Neural cell (in vitro differentiated cells): ENCODE measurements around the gene GALNT11. TPM values are rescaled to one million over a fixed set of nuclear protein-coding genes. Genes with fewer than 3 reads are reported as not detected.

Source experiments
- H2AFZ ChIP-seq: fragments of 200-600, 300-800 bp; sonication (generic), shearing (Covaris generic); 2 replicates; pipeline ENCODE4 v1.6.0; 2014; ENCODE audit warnings: low read depth, mild to moderate bottlenecking, antibody characterized with exemption, low read length, moderate library complexity
- H3F3A ChIP-seq: fragments of 200-600 bp; shearing (Covaris generic); 2 replicates; pipeline ENCODE4 v1.6.1; 2016; ENCODE audit warnings: mild to moderate bottlenecking, moderate library complexity, mixed read lengths, antibody characterized with exemption, low read length; ENCODE audit not compliant: insufficient read depth, poor library complexity, severe bottlenecking
- H3K27ac ChIP-seq: fragments of 200-600, 300-800 bp; sonication (generic), shearing (Covaris generic); 2 replicates; pipeline ENCODE4 v1.5.1; 2014; ENCODE audit warnings: mild to moderate bottlenecking, low read length, moderate library complexity
- H3K27me3 ChIP-seq: fragments of 300-800, 200-600 bp; sonication (generic), shearing (Covaris generic); 2 replicates; pipeline ENCODE4 v1.6.0; 2014; ENCODE audit warnings: mild to moderate bottlenecking, low read depth, low read length, moderate library complexity; ENCODE audit not compliant: insufficient read depth
- H3K36me3 ChIP-seq: fragments of 300-800, 200-600 bp; sonication (generic), shearing (Covaris generic); 2 replicates; pipeline ENCODE4 v1.5.1; 2014; ENCODE audit warnings: mild to moderate bottlenecking, antibody characterized with exemption, low read length, moderate library complexity; ENCODE audit not compliant: insufficient read depth
- H3K4me2 ChIP-seq: fragments of 300-800, 200-600 bp; sonication (generic), shearing (Covaris generic); 2 replicates; pipeline ENCODE4 v1.6.0; 2014; ENCODE audit warnings: mild to moderate bottlenecking, low read length
- H3K4me3 ChIP-seq: fragments of 300-800, 200-600 bp; sonication (generic), shearing (Covaris generic); 2 replicates; pipeline ENCODE4 v1.5.1; 2014; ENCODE audit warnings: mild to moderate bottlenecking, low read length, moderate library complexity
- H3K79me2 ChIP-seq: fragments of 200-600 bp; shearing (Covaris generic); replicated peaks from 2 replicates; pipeline ENCODE4 v1.6.0; 2014; ENCODE audit warnings: mild to moderate bottlenecking, low read length, moderate library complexity; ENCODE audit not compliant: insufficient read depth
- H3K9ac ChIP-seq: fragments of 300-800, 200-600 bp; sonication (generic), shearing (Covaris generic); 2 replicates; pipeline ENCODE4 v1.6.1; 2016; ENCODE audit warnings: mild to moderate bottlenecking, low read length, mixed read lengths
- H3K9me2 ChIP-seq: fragments of 200-600 bp; shearing (Covaris generic); 2 replicates; pipeline ENCODE4 v1.6.1; 2016; ENCODE audit warnings: mild to moderate bottlenecking, low read length, mixed read lengths; ENCODE audit not compliant: insufficient read depth
- H3K9me3 ChIP-seq: fragments of 200-600, 300-800 bp; sonication (generic), shearing (Covaris generic); 2 replicates; pipeline ENCODE4 v1.6.1; 2016; ENCODE audit warnings: mild to moderate bottlenecking, mixed run types, low read length, moderate library complexity, mixed read lengths
- H4K20me1 ChIP-seq: fragments of 200-600 bp; shearing (Covaris generic); 2 replicates; pipeline ENCODE4 v1.6.1; 2016; ENCODE audit warnings: mild to moderate bottlenecking, mixed run types; ENCODE audit not compliant: insufficient read depth
- EP300 ChIP-seq: fragments of 450-650 bp; conservative IDR thresholded peaks from 2 replicates; pipeline ENCODE4 v1.6.1; 2014; ENCODE audit warnings: antibody characterized with exemption, mild to moderate bottlenecking, moderate library complexity; ENCODE audit not compliant: poor library complexity, severe bottlenecking
- EZH2 ChIP-seq: fragments of 200-600, 300-800 bp; shearing (Covaris generic), sonication (generic); IDR thresholded peaks from 2 replicates; pipeline ENCODE4 v1.6.1; 2014; ENCODE audit warnings: antibody characterized with exemption, low read length, borderline replicate concordance, mild to moderate bottlenecking; ENCODE audit not compliant: insufficient read depth, poor library complexity, severe bottlenecking
- MXI1 ChIP-seq: fragments of 450-650 bp; conservative IDR thresholded peaks from 2 replicates; pipeline ENCODE4 v1.6.1; 2014; ENCODE audit warnings: antibody characterized with exemption, mild to moderate bottlenecking; ENCODE audit not compliant: poor library complexity, severe bottlenecking
- POLR2AphosphoS5 ChIP-seq: IDR thresholded peaks from 2 replicates; pipeline ENCODE4 v1.6.1; 2012
- RAD21 ChIP-seq: fragments of 450-650 bp; conservative IDR thresholded peaks from 2 replicates; pipeline ENCODE4 v1.6.1; 2014; ENCODE audit warnings: antibody characterized with exemption, mild to moderate bottlenecking, moderate library complexity
- REST ChIP-seq: IDR thresholded peaks from 2 replicates; pipeline ENCODE4 v1.6.1; 2012; ENCODE audit warnings: borderline replicate concordance
- SMC3 ChIP-seq: fragments of 450-650 bp; conservative IDR thresholded peaks from 2 replicates; pipeline ENCODE4 v1.6.1; 2014; ENCODE audit warnings: antibody characterized with exemption, mild to moderate bottlenecking, moderate library complexity; ENCODE audit not compliant: poor library complexity
- TAF1 ChIP-seq: IDR thresholded peaks from 2 replicates; pipeline ENCODE4 v1.6.1; 2012; ENCODE audit warnings: low read depth
- polyA plus RNA-seq: library from polyadenylated mRNA; depleted of rRNA; stranded (reverse); fragments of >200 nt; gene quantifications from 2 replicates; pipeline ENCODE4 v1.2.3, GENCODE V29; 2014
- TF ChIP-seq, protein P1 (sequence below): fragments of 450-650 bp; IDR thresholded peaks from 2 replicates; pipeline ENCODE4 v1.5.1; 2014; ENCODE audit warnings: antibody characterized with exemption, mild to moderate bottlenecking, moderate library complexity; ENCODE audit not compliant: poor library complexity, severe bottlenecking

Gene GALNT11
- polyA plus RNA-seq, 1 donor from 2014 or later, result 118 TPM

DNA sequence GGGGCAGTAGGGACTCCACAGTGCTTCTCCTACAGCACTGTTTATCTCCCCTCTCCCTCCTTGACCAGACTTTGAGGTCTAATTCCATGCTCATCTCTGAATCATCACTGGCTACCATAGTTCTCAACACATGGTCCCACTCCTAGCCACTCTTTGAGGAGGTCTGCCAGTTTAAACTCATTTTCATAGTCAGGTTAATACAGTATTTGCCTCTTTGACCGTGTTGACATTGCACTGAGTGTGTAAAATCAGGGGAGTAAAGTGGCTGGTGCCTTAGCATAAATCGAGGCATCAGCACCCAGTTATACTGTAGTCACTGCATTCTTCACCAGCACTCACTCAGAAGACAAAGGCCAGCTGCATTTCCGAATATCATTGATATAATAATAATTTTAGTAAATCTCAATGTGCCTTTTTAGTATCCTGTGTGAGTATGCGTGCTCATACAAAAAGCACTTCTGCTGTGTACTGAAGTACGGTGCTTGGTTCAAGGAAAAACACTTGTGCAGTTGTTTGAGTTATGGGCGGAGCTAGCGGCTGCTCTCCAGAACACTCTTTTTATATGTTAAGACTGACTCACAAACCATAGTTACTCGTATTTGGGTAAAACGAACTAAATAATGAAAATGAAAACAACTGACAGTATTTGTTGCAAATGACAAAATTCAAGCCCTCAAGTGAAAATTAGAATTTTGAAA is 89.7 kb downstream of the GALNT11 start:
- Histone ChIP-seq H3K9me2 (no peaks in the 10 kb centered on the region), H3K36me3 (peaks cover 17% of the 10 kb centered on the region), H3K9ac (no peak overlapping the region), H2AFZ (no peak overlapping the region), H3F3A (no peaks in the 10 kb centered on the region), H3K79me2 (no peaks in the 10 kb centered on the region), H3K4me2 (no peak overlapping the region), H3K4me3 (no peak overlapping the region), H3K27me3 (no peaks in the 10 kb centered on the region), H4K20me1 (no peaks in the 10 kb centered on the region), H3K9me3 (no peaks in the 10 kb centered on the region), H3K27ac (no peak overlapping the region)
- no peak for TF ChIP-seq RAD21
- TF ChIP-seq POLR2AphosphoS5, result no peak
- TF ChIP-seq SMC3, result no peak
- TF ChIP-seq, protein P1, sequence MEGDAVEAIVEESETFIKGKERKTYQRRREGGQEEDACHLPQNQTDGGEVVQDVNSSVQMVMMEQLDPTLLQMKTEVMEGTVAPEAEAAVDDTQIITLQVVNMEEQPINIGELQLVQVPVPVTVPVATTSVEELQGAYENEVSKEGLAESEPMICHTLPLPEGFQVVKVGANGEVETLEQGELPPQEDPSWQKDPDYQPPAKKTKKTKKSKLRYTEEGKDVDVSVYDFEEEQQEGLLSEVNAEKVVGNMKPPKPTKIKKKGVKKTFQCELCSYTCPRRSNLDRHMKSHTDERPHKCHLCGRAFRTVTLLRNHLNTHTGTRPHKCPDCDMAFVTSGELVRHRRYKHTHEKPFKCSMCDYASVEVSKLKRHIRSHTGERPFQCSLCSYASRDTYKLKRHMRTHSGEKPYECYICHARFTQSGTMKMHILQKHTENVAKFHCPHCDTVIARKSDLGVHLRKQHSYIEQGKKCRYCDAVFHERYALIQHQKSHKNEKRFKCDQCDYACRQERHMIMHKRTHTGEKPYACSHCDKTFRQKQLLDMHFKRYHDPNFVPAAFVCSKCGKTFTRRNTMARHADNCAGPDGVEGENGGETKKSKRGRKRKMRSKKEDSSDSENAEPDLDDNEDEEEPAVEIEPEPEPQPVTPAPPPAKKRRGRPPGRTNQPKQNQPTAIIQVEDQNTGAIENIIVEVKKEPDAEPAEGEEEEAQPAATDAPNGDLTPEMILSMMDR, result no peak
- no peak for TF ChIP-seq EP300
- no peak for TF ChIP-seq TAF1
- TF ChIP-seq EZH2, result no peak
- no peak for TF ChIP-seq REST
- TF ChIP-seq MXI1, result no peak

- H3K27ac ChIP-seq, result no peak overlapping the region
- H3K36me3 ChIP-seq, result peaks cover 14% of the 10 kb centered on the region
- H4K20me1 ChIP-seq, result no peaks in the 10 kb centered on the region
- H3K9me2 ChIP-seq, result no peaks in the 10 kb centered on the region
- H3K27me3 ChIP-seq, result no peaks in the 10 kb centered on the region
- H3K79me2 ChIP-seq, result no peaks in the 10 kb centered on the region
- H3K4me3 ChIP-seq, result no peak overlapping the region
- TF ChIP-seq MXI1, result no peak
- no peak for TF ChIP-seq EZH2
- no peak for TF ChIP-seq SMC3
- TF ChIP-seq, protein P1, result no peak
- TF ChIP-seq REST, result no peak
- no peak for TF ChIP-seq TAF1
- no peak for TF ChIP-seq POLR2AphosphoS5
- TF ChIP-seq EP300, result no peak
- TF ChIP-seq RAD21, result no peak
- H3K9me3 ChIP-seq, result no peaks in the 10 kb centered on the region
- H3K4me2 ChIP-seq, result no peak overlapping the region
- H2AFZ ChIP-seq, result no peak overlapping the region
- no peak overlapping the region for H3K9ac ChIP-seq
- H3F3A ChIP-seq, result no peaks in the 10 kb centered on the region
Observed at GRCh38 chr7:152117356-152117755, 91.9 kb downstream of the GALNT11 start.
